ENCODE measurements around the gene FBXL7. TPM values are rescaled to one million over a fixed set of nuclear protein-coding genes. Genes with fewer than 3 reads are reported as not detected.

The FBXL7 gene
- total RNA-seq, 1 experiment from 2014 or later: not detected

GRCh38 chr5:15452781-15453180 lies 47.2 kb upstream of the FBXL7 start:
- intact Hi-C loops (cut with micrococcal nuclease; ENCODE audit: unreplicated experiment): no loop called here
- H3K27ac ChIP-seq (ENCODE audit: low read length): no peak overlapping the region
- no TSS peak for BruUV-seq (replicated peaks)
- no peaks in the 10 kb centered on the region for H3K9me3 ChIP-seq (ENCODE audit: control insufficient read depth, insufficient read depth, low read depth, low read length)
- H3K27me3 ChIP-seq (ENCODE audit: control insufficient read depth, insufficient read depth, low read length): no peaks in the 10 kb centered on the region
- in situ Hi-C loops (cut with HindIII; ENCODE audit: low pct_unique_long_range_greater_than_20kb, low sequenced_read_pairs): no loop called here
- DNase-seq (ENCODE audit: low read depth, low spot score) (no peak), ATAC-seq (no peak)
- H3K4me3 ChIP-seq (ENCODE audit: low read depth in 2 of 2, low read length in 2 of 2): no peak overlapping the region
- H3K36me3 ChIP-seq (ENCODE audit: control insufficient read depth, insufficient read depth, low read length): no peaks in the 10 kb centered on the region
- H3K4me1 ChIP-seq (ENCODE audit: control insufficient read depth, insufficient read depth, low read length): no peaks in the 10 kb centered on the region
- no peak for TF ChIP-seq SIN3A (IDR thresholded peaks at IDR 0.05; ENCODE audit: borderline replicate concordance, insufficient read depth, low read depth, low read length)
- TF ChIP-seq POLR2AphosphoS5 (IDR thresholded peaks at IDR 0.05; ENCODE audit: low read depth, low read length): no peak
- TF ChIP-seq CTCF (IDR thresholded peaks at IDR 0.05): no peak
- no peak for TF ChIP-seq TCF7L2 (IDR thresholded peaks at IDR 0.05; ENCODE audit: low read depth, low read length)
- TF ChIP-seq, protein P1, sequence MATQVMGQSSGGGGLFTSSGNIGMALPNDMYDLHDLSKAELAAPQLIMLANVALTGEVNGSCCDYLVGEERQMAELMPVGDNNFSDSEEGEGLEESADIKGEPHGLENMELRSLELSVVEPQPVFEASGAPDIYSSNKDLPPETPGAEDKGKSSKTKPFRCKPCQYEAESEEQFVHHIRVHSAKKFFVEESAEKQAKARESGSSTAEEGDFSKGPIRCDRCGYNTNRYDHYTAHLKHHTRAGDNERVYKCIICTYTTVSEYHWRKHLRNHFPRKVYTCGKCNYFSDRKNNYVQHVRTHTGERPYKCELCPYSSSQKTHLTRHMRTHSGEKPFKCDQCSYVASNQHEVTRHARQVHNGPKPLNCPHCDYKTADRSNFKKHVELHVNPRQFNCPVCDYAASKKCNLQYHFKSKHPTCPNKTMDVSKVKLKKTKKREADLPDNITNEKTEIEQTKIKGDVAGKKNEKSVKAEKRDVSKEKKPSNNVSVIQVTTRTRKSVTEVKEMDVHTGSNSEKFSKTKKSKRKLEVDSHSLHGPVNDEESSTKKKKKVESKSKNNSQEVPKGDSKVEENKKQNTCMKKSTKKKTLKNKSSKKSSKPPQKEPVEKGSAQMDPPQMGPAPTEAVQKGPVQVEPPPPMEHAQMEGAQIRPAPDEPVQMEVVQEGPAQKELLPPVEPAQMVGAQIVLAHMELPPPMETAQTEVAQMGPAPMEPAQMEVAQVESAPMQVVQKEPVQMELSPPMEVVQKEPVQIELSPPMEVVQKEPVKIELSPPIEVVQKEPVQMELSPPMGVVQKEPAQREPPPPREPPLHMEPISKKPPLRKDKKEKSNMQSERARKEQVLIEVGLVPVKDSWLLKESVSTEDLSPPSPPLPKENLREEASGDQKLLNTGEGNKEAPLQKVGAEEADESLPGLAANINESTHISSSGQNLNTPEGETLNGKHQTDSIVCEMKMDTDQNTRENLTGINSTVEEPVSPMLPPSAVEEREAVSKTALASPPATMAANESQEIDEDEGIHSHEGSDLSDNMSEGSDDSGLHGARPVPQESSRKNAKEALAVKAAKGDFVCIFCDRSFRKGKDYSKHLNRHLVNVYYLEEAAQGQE (IDR thresholded peaks at IDR 0.05; ENCODE audit: insufficient read depth in 1 of 2, low read depth in 2 of 2, low read length in 1 of 2): no peak
- ChIA-PET CTCF (no interaction called here), POLR2A (no interaction called here)

- TF ChIP-seq SIN3A (IDR thresholded peaks at IDR 0.05; ENCODE audit: borderline replicate concordance, insufficient read depth, low read depth, low read length): no peak
- no peak for TF ChIP-seq POLR2AphosphoS5 (IDR thresholded peaks at IDR 0.05; ENCODE audit: low read depth, low read length)
- no peak for TF ChIP-seq TCF7L2 (IDR thresholded peaks at IDR 0.05; ENCODE audit: low read depth, low read length)
- TF ChIP-seq, protein P1 (IDR thresholded peaks at IDR 0.05; ENCODE audit: insufficient read depth in 1 of 2, low read depth in 2 of 2, low read length in 1 of 2): no peak
- TF ChIP-seq CTCF (IDR thresholded peaks at IDR 0.05): no peak
- H3K27ac ChIP-seq (ENCODE audit: low read length): no peak overlapping the region
- no TSS peak for BruUV-seq (replicated peaks)
- CTCF ChIA-PET: no interaction called here
- intact Hi-C loops (cut with micrococcal nuclease; ENCODE audit: unreplicated experiment) (no loop called here), in situ Hi-C loops (cut with HindIII; ENCODE audit: low pct_unique_long_range_greater_than_20kb, low sequenced_read_pairs) (no loop called here)
- DNase-seq (ENCODE audit: low read depth, low spot score) (no peak), ATAC-seq (no peak)
- no peaks in the 10 kb centered on the region for H3K4me1 ChIP-seq (ENCODE audit: control insufficient read depth, insufficient read depth, low read length)
- no peaks in the 10 kb centered on the region for H3K9me3 ChIP-seq (ENCODE audit: control insufficient read depth, insufficient read depth, low read depth, low read length)
- POLR2A ChIA-PET: no interaction called here
- no peaks in the 10 kb centered on the region for H3K27me3 ChIP-seq (ENCODE audit: control insufficient read depth, insufficient read depth, low read length)
- no peak overlapping the region for H3K4me3 ChIP-seq (ENCODE audit: low read depth in 2 of 2, low read length in 2 of 2)
- no peaks in the 10 kb centered on the region for H3K36me3 ChIP-seq (ENCODE audit: control insufficient read depth, insufficient read depth, low read length)
These were observed 40.8 kb upstream of the FBXL7 start for GRCh38 chr5:15459200-15459599.

Data from Panc1 (cell line).